CD4-positive, alpha-beta T cell (primary cell): ENCODE measurements around the gene MCAT. TPM values are rescaled to one million over a fixed set of nuclear protein-coding genes. Genes with fewer than 3 reads are reported as not detected.

Experiments used
- ATAC-seq: fragments of 200-7000 bp; cut with Tn5 transposase; one replicate; pipeline ENCODE4 v1.10.0; 2022; ENCODE audit warnings: mild to moderate bottlenecking; ENCODE audit not compliant: poor library complexity
- CTCF ChIA-PET: fragments of 350-600 bp; sonication (Branson Sonifier 250); formaldehyde crosslinking; loops from one replicate; lab custom pipeline; 2021; ENCODE audit warnings: antibody characterized with exemption, inconsistent platforms; lab: Charles Lee
- POLR2A ChIA-PET: fragments of 350-600 bp; sonication (Branson Sonifier 250); formaldehyde crosslinking; loops from one replicate; lab custom pipeline; 2021; ENCODE audit warnings: antibody characterized with exemption, inconsistent platforms; lab: Charles Lee
- DNase-seq, 14 experiments: peaks; one replicate each; pipeline ENCODE4 v3.0.0-alpha.2; 2013 to 2020; ENCODE audit warnings: mixed read lengths in 2 of 14
- H3K27ac ChIP-seq, 2 donors: one replicate each; pipeline versions ENCODE4 v1.5.1 to v1.7.0; 2013; ENCODE audit warnings: low read length in 2 of 2, low read depth in 1 of 2, mild to moderate bottlenecking in 1 of 2
- H3K27me3 ChIP-seq, 2 experiments: 1 replicate in 1 of 2; 2 replicates in 1 of 2; pipeline versions ENCODE4 v1.6.1 to v1.7.0; 2013; ENCODE audit warnings: low read length in 2 of 2, control low read depth in 1 of 2, mild to moderate bottlenecking in 1 of 2, moderate library complexity in 1 of 2; ENCODE audit not compliant: insufficient read depth in 2 of 2, control insufficient read depth in 1 of 2
- H3K36me3 ChIP-seq: one replicate; pipeline ENCODE4 v1.6.1; 2013; ENCODE audit warnings: low read length, control low read depth; ENCODE audit not compliant: insufficient read depth
- H3K4me1 ChIP-seq: one replicate; pipeline ENCODE4 v1.6.1; 2013; ENCODE audit warnings: low read length, control low read depth; ENCODE audit not compliant: insufficient read depth
- H3K4me3 ChIP-seq: one replicate; pipeline ENCODE4 v1.5.1; 2013; ENCODE audit warnings: mild to moderate bottlenecking, low read length, moderate library complexity
- H3K9me3 ChIP-seq, 2 experiments: 1 replicate in 1 of 2; 2 replicates in 1 of 2; pipeline versions ENCODE4 v1.6.1 to v1.7.0; 2013; ENCODE audit warnings: low read length in 2 of 2, mild to moderate bottlenecking in 2 of 2, control low read depth in 1 of 2, moderate library complexity in 1 of 2; ENCODE audit not compliant: control insufficient read depth in 1 of 2, insufficient read depth in 1 of 2
- H3K27ac Mint-ChIP-seq: one replicate; pipeline ENCODE4 v1.8.0; 2020; ENCODE audit warnings: mixed read lengths
- H3K27me3 Mint-ChIP-seq: one replicate; pipeline ENCODE4 v1.8.0; 2021; ENCODE audit warnings: mixed read lengths
- H3K36me3 Mint-ChIP-seq: one replicate; pipeline ENCODE4 v1.8.0; 2021; ENCODE audit warnings: low read depth, mixed read lengths
- H3K4me1 Mint-ChIP-seq: one replicate; pipeline ENCODE4 v1.8.0; 2021; ENCODE audit warnings: low read depth, mixed read lengths
- H3K4me3 Mint-ChIP-seq: one replicate; pipeline ENCODE4 v1.8.0; 2020; ENCODE audit warnings: mild to moderate bottlenecking, mixed read lengths
- H3K9me3 Mint-ChIP-seq: one replicate; pipeline ENCODE4 v1.8.0; 2020; ENCODE audit warnings: mixed read lengths
- CTCF ChIP-seq: fragments of 200-600 bp; IDR thresholded peaks from one replicate; pipeline ENCODE4 v1.8.0; 2022; ENCODE audit warnings: antibody characterized with exemption, mild to moderate bottlenecking
- intact Hi-C, 2 experiments: fragments of 100-400 bp; cut with DNase I in 1 of 2; cut with micrococcal nuclease in 1 of 2; formaldehyde crosslinking; loops; one replicate each; pipeline versions ENCODE4 v1.15.1 to v1.9.0; 2023 to 2025; cut with DNase I, micrococcal nuclease
- total RNA-seq, 174 experiments: library from RNA in 2 of 174; stranded (reverse) in 2 of 174; gene quantifications; one replicate each; pipeline ENCODE4 v1.2.3 and lab custom pipeline; 2021 to 2026

Gene MCAT
- total RNA-seq, 2 experiments from 2014 or later = 16.1 to 18.0 TPM

GRCh38 chr22:43168471-43169309, 25.5 kb upstream of the MCAT start:
- H3K4me3 Mint-ChIP-seq = no peak overlapping the region
- ChIA-PET CTCF (no interaction called here), POLR2A (no interaction called here)
- peaks cover 27% of the 10 kb centered on the region for H3K36me3 Mint-ChIP-seq
- Histone ChIP-seq H3K27ac (no peak overlapping the region), H3K4me1 (peaks cover 3% of the 10 kb centered on the region), H3K9me3 (no peaks in the 10 kb centered on the region), H3K27me3 (no peaks in the 10 kb centered on the region), H3K36me3 (peaks cover 44% of the 10 kb centered on the region), H3K4me3 (no peak overlapping the region)
- no peak for ATAC-seq
- TF ChIP-seq CTCF = no peak
- no peak overlapping the region for H3K27ac Mint-ChIP-seq
- no peaks in the 10 kb centered on the region for H3K27me3 Mint-ChIP-seq
- DNase-seq = no peak
- no peaks in the 10 kb centered on the region for H3K4me1 Mint-ChIP-seq
- intact Hi-C loops = no loop called here
- H3K9me3 Mint-ChIP-seq = no peaks in the 10 kb centered on the region

GRCh38 chr22:43167001-43167589, 23.9 kb upstream of the MCAT start:
- ATAC-seq (no peak), DNase-seq (no peak)
- Histone ChIP-seq H3K27me3 (no peaks in the 10 kb centered on the region), H3K9me3 (no peaks in the 10 kb centered on the region), H3K4me3 (no peak overlapping the region), H3K4me1 (peaks cover 3% of the 10 kb centered on the region), H3K27ac (no peak overlapping the region), H3K36me3 (peaks cover 32% of the 10 kb centered on the region)
- Mint-ChIP-seq H3K27me3 (no peaks in the 10 kb centered on the region), H3K4me3 (no peak overlapping the region), H3K4me1 (no peaks in the 10 kb centered on the region), H3K27ac (no peak overlapping the region), H3K9me3 (no peaks in the 10 kb centered on the region), H3K36me3 (peaks cover 18% of the 10 kb centered on the region)
- POLR2A ChIA-PET = no interaction called here
- intact Hi-C loops = no loop called here
- CTCF ChIA-PET = no interaction called here
- no peak for TF ChIP-seq CTCF

GRCh38 chr22:43166132-43166930, 23.1 kb upstream of the MCAT start:
- DNase-seq (no peak), ATAC-seq (no peak)
- CTCF ChIA-PET = no interaction called here
- Histone ChIP-seq H3K27me3 (no peaks in the 10 kb centered on the region), H3K4me3 (no peak overlapping the region), H3K27ac (no peak overlapping the region), H3K9me3 (no peaks in the 10 kb centered on the region), H3K36me3 (peaks cover 24% of the 10 kb centered on the region), H3K4me1 (peaks cover 2% of the 10 kb centered on the region)
- H3K27ac Mint-ChIP-seq = no peak overlapping the region
- peaks cover 18% of the 10 kb centered on the region for H3K36me3 Mint-ChIP-seq
- intact Hi-C loops = no loop called here
- no peaks in the 10 kb centered on the region for H3K27me3 Mint-ChIP-seq
- H3K4me1 Mint-ChIP-seq = no peaks in the 10 kb centered on the region
- TF ChIP-seq CTCF = no peak
- POLR2A ChIA-PET = no interaction called here
- no peak overlapping the region for H3K4me3 Mint-ChIP-seq
- H3K9me3 Mint-ChIP-seq = no peaks in the 10 kb centered on the region
